Neuron (in vitro differentiated cells): ENCODE data around the gene PHLDB3.
"Not testable (repeated sequence)": the region's sequence is repeated elsewhere in the genome, so short reads cannot be mapped to it uniquely, and the experiment has no call there.

ENCODE experiments used
- H2AFZ ChIP-seq: one replicate; pipeline ENCODE4 v1.6.1; 2013; ENCODE audit warnings: low read depth, mild to moderate bottlenecking, inconsistent platforms, low read length, moderate library complexity
- H3K27me3 ChIP-seq: one replicate; pipeline ENCODE4 v1.6.1; 2013; ENCODE audit warnings: low read length; ENCODE audit not compliant: insufficient read depth
- H3K36me3 ChIP-seq: one replicate; pipeline ENCODE4 v1.6.1; 2013; ENCODE audit warnings: low read length; ENCODE audit not compliant: insufficient read depth
- H3K4me1 ChIP-seq: one replicate; pipeline ENCODE4 v1.6.1; 2013; ENCODE audit warnings: low read length; ENCODE audit not compliant: insufficient read depth
- H3K4me3 ChIP-seq: 2 replicates; pipeline ENCODE4 v1.5.1; 2013; ENCODE audit warnings: mild to moderate bottlenecking, low read length, moderate library complexity
- H3K9me3 ChIP-seq: one replicate; pipeline ENCODE4 v1.6.1; 2013; ENCODE audit warnings: low read length

The PHLDB3 gene

GRCh38 chr19:43452582-43452981, 52.0 kb downstream of the PHLDB3 start:
- no peak overlapping the region for H2AFZ ChIP-seq
- no peaks in the 10 kb centered on the region for H3K4me1 ChIP-seq
- H3K36me3 ChIP-seq = no peaks in the 10 kb centered on the region
- no peaks in the 10 kb centered on the region for H3K27me3 ChIP-seq
- no peak overlapping the region for H3K4me3 ChIP-seq
- peaks cover 4% of the 10 kb centered on the region for H3K9me3 ChIP-seq

- Histone ChIP-seq H3K4me1 (no peaks in the 10 kb centered on the region), H2AFZ (no peak overlapping the region), H3K4me3 (no peak overlapping the region), H3K27me3 (no peaks in the 10 kb centered on the region), H3K36me3 (no peaks in the 10 kb centered on the region), H3K9me3 (peaks cover 4% of the 10 kb centered on the region)
Measured at GRCh38 chr19:43450545-43450997, 54.0 kb downstream of the PHLDB3 start.

GRCh38 chr19:43447655-43448054, 56.9 kb downstream of the PHLDB3 start:
- H3K27me3 ChIP-seq = no peaks in the 10 kb centered on the region
- no peak overlapping the region for H2AFZ ChIP-seq
- H3K4me1 ChIP-seq = no peaks in the 10 kb centered on the region
- no peak overlapping the region for H3K4me3 ChIP-seq
- H3K9me3 ChIP-seq = peaks cover 3% of the 10 kb centered on the region
- no peaks in the 10 kb centered on the region for H3K36me3 ChIP-seq

GRCh38 chr19:43446746-43447489, 57.6 kb downstream of the PHLDB3 start:
- Histone ChIP-seq H3K4me1 (no peaks in the 10 kb centered on the region), H3K9me3 (no peaks in the 10 kb centered on the region), H2AFZ (no peak overlapping the region), H3K4me3 (no peak overlapping the region), H3K27me3 (no peaks in the 10 kb centered on the region), H3K36me3 (no peaks in the 10 kb centered on the region)

GRCh38 chr19:43445426-43445825, 59.1 kb downstream of the PHLDB3 start:
- Histone ChIP-seq H3K36me3 (no peaks in the 10 kb centered on the region), H3K4me3 (no peak overlapping the region), H2AFZ (no peak overlapping the region), H3K4me1 (no peaks in the 10 kb centered on the region), H3K9me3 (no peaks in the 10 kb centered on the region), H3K27me3 (no peaks in the 10 kb centered on the region)

- Histone ChIP-seq H3K4me1 (no peaks in the 10 kb centered on the region), H3K4me3 (no peak overlapping the region), H2AFZ (no peak overlapping the region), H3K36me3 (no peaks in the 10 kb centered on the region), H3K27me3 (no peaks in the 10 kb centered on the region), H3K9me3 (no peaks in the 10 kb centered on the region)
Measured at GRCh38 chr19:43444531-43445287, 59.8 kb downstream of the PHLDB3 start.

GRCh38 chr19:43444091-43444490, 60.5 kb downstream of the PHLDB3 start:
- H3K4me3 ChIP-seq, H3K4me1 ChIP-seq, H3K36me3 ChIP-seq, H3K27me3 ChIP-seq, H3K9me3 ChIP-seq, H2AFZ ChIP-seq: not testable (repeated sequence)

- H2AFZ ChIP-seq = no peak overlapping the region
Measured at GRCh38 chr19:43441716-43442115, 62.8 kb downstream of the PHLDB3 start.

GRCh38 chr19:43439709-43440063, 64.9 kb downstream of the PHLDB3 start:
- Histone ChIP-seq H3K4me1 (no peaks in the 10 kb centered on the region), H3K36me3 (no peaks in the 10 kb centered on the region), H2AFZ (no peak overlapping the region), H3K9me3 (no peaks in the 10 kb centered on the region), H3K27me3 (peaks cover 3% of the 10 kb centered on the region), H3K4me3 (no peak overlapping the region)

More at GRCh38 chr19:43441716-43442115, 62.8 kb downstream of the PHLDB3 start:
- Histone ChIP-seq H3K27me3 (peaks cover 3% of the 10 kb centered on the region), H3K36me3 (no peaks in the 10 kb centered on the region), H3K4me3 (no peak overlapping the region), H3K9me3 (no peaks in the 10 kb centered on the region), H3K4me1 (no peaks in the 10 kb centered on the region)

GRCh38 chr19:43439032-43439708, 65.4 kb downstream of the PHLDB3 start:
- Histone ChIP-seq H2AFZ (no peak overlapping the region), H3K4me1 (no peaks in the 10 kb centered on the region), H3K36me3 (no peaks in the 10 kb centered on the region), H3K27me3 (peaks cover 3% of the 10 kb centered on the region), H3K9me3 (no peaks in the 10 kb centered on the region), H3K4me3 (no peak overlapping the region)

- no peak overlapping the region for H2AFZ ChIP-seq
- H3K4me1 ChIP-seq = no peaks in the 10 kb centered on the region
- peaks cover 3% of the 10 kb centered on the region for H3K27me3 ChIP-seq
- no peaks in the 10 kb centered on the region for H3K9me3 ChIP-seq
- no peaks in the 10 kb centered on the region for H3K36me3 ChIP-seq
- H3K4me3 ChIP-seq = no peak overlapping the region
Measured at GRCh38 chr19:43438291-43439031, 66.1 kb downstream of the PHLDB3 start.

GRCh38 chr19:43437712-43438111, 66.8 kb downstream of the PHLDB3 start:
- Histone ChIP-seq H3K4me3 (no peak overlapping the region), H3K4me1 (no peaks in the 10 kb centered on the region), H3K36me3 (no peaks in the 10 kb centered on the region), H3K9me3 (no peaks in the 10 kb centered on the region), H2AFZ (no peak overlapping the region), H3K27me3 (peaks cover 3% of the 10 kb centered on the region)

- H3K4me1 ChIP-seq, H3K4me3 ChIP-seq, H2AFZ ChIP-seq, H3K36me3 ChIP-seq, H3K9me3 ChIP-seq, H3K27me3 ChIP-seq: not testable (repeated sequence)
Measured at GRCh38 chr19:43437284-43437683, 67.3 kb downstream of the PHLDB3 start.
